Measurements from ENCODE around the gene PTPN11. TPM values are rescaled to one million over a fixed set of nuclear protein-coding genes. Genes with fewer than 3 reads are reported as not detected.
A peak's percentile ranks its signal among the peaks of the same experiment; 100 is the strongest.

PTPN11 gene
- total RNA-seq, 1 experiment from 2014 or later, result 153 TPM

GRCh38 chr12:112381406-112381882, 37.3 kb upstream of the PTPN11 start:
- POLR2A ChIA-PET, result no interaction called here
- no TSS peak for BruUV-seq (replicated peaks)
- peak in 1 of 2 experiments; percentile 49 for DNase-seq

GRCh38 chr12:112381883-112382796, 36.6 kb upstream of the PTPN11 start, which contains the start of gene HECTD4:
TSS of gene HECTD4 (minus strand) at chr12:112382431. CDS start at chr12:112382128, 303 bp downstream.
- Histone ChIP-seq H3K4me1 (peaks cover 8% of the 10 kb centered on the region; the same call in 1 of the 2 replicates), H3K27me3 (replicated peaks; ENCODE audit: control insufficient read depth, insufficient read depth, low read length) (no peaks in the 10 kb centered on the region), H3K9me3 (no peaks in the 10 kb centered on the region), H3K4me3 (ENCODE audit: low read depth, low read length) (peak within 1 kb of the TSS; percentile 86), H3K36me3 (ENCODE audit: control insufficient read depth, insufficient read depth, low read length) (no peaks in the 10 kb centered on the region)
- peak within 1 kb of the TSS; percentile 88 for H3K27ac Mint-ChIP-seq (ENCODE audit: unreplicated experiment)
- H3K4me1 Mint-ChIP-seq (ENCODE audit: low read depth, unreplicated experiment), result peaks cover 11% of the 10 kb centered on the region
- intact Hi-C loops (cut with micrococcal nuclease; ENCODE audit: unreplicated experiment), result loop anchor here (10.0 kb wide), 2 partner anchors 87 to 257 kb away; partner anchors contain the start of gene TRAFD1
- peak; percentile 90 to 97 for DNase-seq
- CTCF ChIA-PET, result no interaction called here
- no TSS peak for BruUV-seq (replicated peaks)
- peaks cover 5% of the 10 kb centered on the region for H3K36me3 Mint-ChIP-seq (ENCODE audit: insufficient read depth, unreplicated experiment)
- POLR2A ChIA-PET, result no interaction called here
- no peaks in the 10 kb centered on the region for H3K27me3 Mint-ChIP-seq (ENCODE audit: insufficient read depth, unreplicated experiment)
- no peak for TF ChIP-seq CTCF (IDR thresholded peaks at IDR 0.05; ENCODE audit: insufficient read depth in 1 of 2, low read depth in 1 of 2, low read length in 1 of 2, severe bottlenecking in 1 of 2, unreplicated experiment in 1 of 2)
- H3K9me3 Mint-ChIP-seq (ENCODE audit: unreplicated experiment), result no peaks in the 10 kb centered on the region
- peak within 1 kb of the TSS; percentile 86 for H3K4me3 Mint-ChIP-seq (ENCODE audit: unreplicated experiment)

More at GRCh38 chr12:112381406-112381882, 37.3 kb upstream of the PTPN11 start:
- Histone ChIP-seq H3K4me3 (ENCODE audit: low read depth, low read length) (peak overlapping the region; percentile 86), H3K9me3 (no peaks in the 10 kb centered on the region), H3K27me3 (replicated peaks; ENCODE audit: control insufficient read depth, insufficient read depth, low read length) (no peaks in the 10 kb centered on the region), H3K36me3 (ENCODE audit: control insufficient read depth, insufficient read depth, low read length) (no peaks in the 10 kb centered on the region), H3K4me1 (peaks cover 8% of the 10 kb centered on the region; the same call in 1 of the 2 replicates)
- H3K4me1 Mint-ChIP-seq (ENCODE audit: low read depth, unreplicated experiment), result peaks cover 11% of the 10 kb centered on the region
- TF ChIP-seq CTCF (IDR thresholded peaks at IDR 0.05; ENCODE audit: insufficient read depth in 1 of 2, low read depth in 1 of 2, low read length in 1 of 2, severe bottlenecking in 1 of 2, unreplicated experiment in 1 of 2), result no peak
- no peaks in the 10 kb centered on the region for H3K9me3 Mint-ChIP-seq (ENCODE audit: unreplicated experiment)
- H3K4me3 Mint-ChIP-seq (ENCODE audit: unreplicated experiment), result peak overlapping the region; percentile 86
- intact Hi-C loops (cut with micrococcal nuclease; ENCODE audit: unreplicated experiment), result loop anchor here (10.0 kb wide), 2 partner anchors 87 to 257 kb away; partner anchors contain the start of gene TRAFD1
- H3K27ac Mint-ChIP-seq (ENCODE audit: unreplicated experiment), result peak overlapping the region; percentile 88
- H3K36me3 Mint-ChIP-seq (ENCODE audit: insufficient read depth, unreplicated experiment), result peaks cover 8% of the 10 kb centered on the region
- CTCF ChIA-PET, result interaction anchor here (0.7 kb wide), 1 partner anchor 1104 kb away, joined by 5 read pairs; no protein-coding TSS in a partner anchor
- no peaks in the 10 kb centered on the region for H3K27me3 Mint-ChIP-seq (ENCODE audit: insufficient read depth, unreplicated experiment)

- H3K36me3 Mint-ChIP-seq (ENCODE audit: insufficient read depth, unreplicated experiment), result peaks cover 5% of the 10 kb centered on the region
- H3K4me3 Mint-ChIP-seq (ENCODE audit: unreplicated experiment), result peak overlapping the region; percentile 86
- H3K9me3 Mint-ChIP-seq (ENCODE audit: unreplicated experiment), result no peaks in the 10 kb centered on the region
- intact Hi-C loops (cut with micrococcal nuclease; ENCODE audit: unreplicated experiment), result loop anchor here (10.0 kb wide), 2 partner anchors 88 to 258 kb away; partner anchors contain the start of gene TRAFD1
- DNase-seq, result no peak
- ChIA-PET CTCF (no interaction called here), POLR2A (no interaction called here)
- H3K4me1 Mint-ChIP-seq (ENCODE audit: low read depth, unreplicated experiment), result peaks cover 11% of the 10 kb centered on the region
- H3K9me3 ChIP-seq, result no peaks in the 10 kb centered on the region
- TF ChIP-seq CTCF (IDR thresholded peaks at IDR 0.05; ENCODE audit: insufficient read depth in 1 of 2, low read depth in 1 of 2, low read length in 1 of 2, severe bottlenecking in 1 of 2, unreplicated experiment in 1 of 2), result no peak
- H3K27ac Mint-ChIP-seq (ENCODE audit: unreplicated experiment), result peak overlapping the region; percentile 60
- peak overlapping the region; percentile 86 for H3K4me3 ChIP-seq (ENCODE audit: low read depth, low read length)
- no TSS peak for BruUV-seq (replicated peaks)
- H3K4me1 ChIP-seq, result peaks cover 8% of the 10 kb centered on the region; the same call in 1 of the 2 replicates
- no peaks in the 10 kb centered on the region for H3K36me3 ChIP-seq (ENCODE audit: control insufficient read depth, insufficient read depth, low read length)
- no peaks in the 10 kb centered on the region for H3K27me3 Mint-ChIP-seq (ENCODE audit: insufficient read depth, unreplicated experiment)
- H3K27me3 ChIP-seq (replicated peaks; ENCODE audit: control insufficient read depth, insufficient read depth, low read length), result no peaks in the 10 kb centered on the region
Observed at GRCh38 chr12:112382866-112383265, 35.9 kb upstream of the PTPN11 start.
